Cardiac muscle cell (in vitro differentiated cells and primary cell): Measurements from ENCODE around the gene SLU7. TPM values are rescaled to one million over a fixed set of nuclear protein-coding genes. Genes with fewer than 3 reads are reported as not detected.

ENCODE experiments used
- DNase-seq, 2 donors: peaks; one replicate each; pipeline versions ENCODE4 v3.0.0 to v3.0.0-alpha.2; 2010 to 2017; ENCODE audit warnings: low read depth in 1 of 2, low spot score in 1 of 2
- H3K27ac ChIP-seq: fragments of 200-600 bp; sonication (generic); 2 replicates; pipeline ENCODE4 v1.5.1; 2016
- H3K27me3 ChIP-seq: fragments of 200-600 bp; sonication (generic); 2 replicates; pipeline ENCODE4 v1.6.0; 2016; ENCODE audit warnings: control low read depth
- H3K36me3 ChIP-seq: fragments of 200-600 bp; sonication (generic); 2 replicates; pipeline ENCODE4 v1.5.1; 2016; ENCODE audit warnings: control low read depth
- H3K4me1 ChIP-seq: fragments of 200-600 bp; sonication (generic); 2 replicates; pipeline ENCODE4 v1.8.1; 2017; ENCODE audit warnings: low read depth, mild to moderate bottlenecking, mixed run types
- H3K4me3 ChIP-seq: fragments of 200-600 bp; sonication (generic); 2 replicates; pipeline ENCODE4 v1.5.1; 2016; ENCODE audit warnings: mild to moderate bottlenecking
- H3K9me3 ChIP-seq: fragments of 200-600 bp; sonication (generic); 2 replicates; pipeline ENCODE4 v1.5.1; 2017; ENCODE audit warnings: low read depth, mild to moderate bottlenecking, control low read depth
- CTCF ChIP-seq: IDR thresholded peaks from 2 replicates; pipeline ENCODE4 v1.5.1; 2012; ENCODE audit warnings: low read depth, mild to moderate bottlenecking, low read length
- polyA plus RNA-seq: library from polyadenylated mRNA; unstranded; fragments of >200 nt; fragmentation: Nextera tagmentation; extraction: Ambion mirVana; gene quantifications from 2 replicates; pipeline ENCODE4 v1.2.1, GENCODE V29; 2016
- total RNA-seq: library from RNA; depleted of rRNA; stranded (reverse); fragments of >200 nt; gene quantifications from 2 replicates; pipeline ENCODE4 v1.2.3, GENCODE V29; 2016

Gene SLU7
- 30.1 and 34.0 TPM in 2 replicates for total RNA-seq
- polyA plus RNA-seq = 44.7 and 49.7 TPM in 2 replicates

- no peaks in the 10 kb centered on the region for H3K27me3 ChIP-seq
- H3K36me3 ChIP-seq = peaks cover 4% of the 10 kb centered on the region
- H3K27ac ChIP-seq = peak within 1 kb of the TSS; percentile 76
- peak within 1 kb of the TSS; percentile 84 for H3K4me3 ChIP-seq
- peak; percentile 96 to 97 for DNase-seq
- TF ChIP-seq CTCF = no peak
- H3K9me3 ChIP-seq = no peaks in the 10 kb centered on the region
- H3K4me1 ChIP-seq = peaks cover 14% of the 10 kb centered on the region
Observed at GRCh38 chr5:160418561-160419457, at the start of gene SLU7. TSS of gene SLU7 (minus strand) at chr5:160419081. CDS start at chr5:160415294, 3,787 bp downstream.

- DNase-seq = no peak
- Histone ChIP-seq H3K36me3 (no peaks in the 10 kb centered on the region), H3K9me3 (no peaks in the 10 kb centered on the region), H3K27ac (no peak overlapping the region), H3K27me3 (no peaks in the 10 kb centered on the region), H3K4me1 (no peaks in the 10 kb centered on the region), H3K4me3 (no peak overlapping the region)
- TF ChIP-seq CTCF = no peak
Observed at GRCh38 chr5:160468363-160468975, 49.6 kb upstream of the SLU7 start.

- H3K27me3 ChIP-seq = no peaks in the 10 kb centered on the region
- H3K27ac ChIP-seq = no peak overlapping the region
- H3K9me3 ChIP-seq = no peaks in the 10 kb centered on the region
- H3K4me3 ChIP-seq = no peak overlapping the region
- H3K4me1 ChIP-seq = no peaks in the 10 kb centered on the region
- H3K36me3 ChIP-seq = no peaks in the 10 kb centered on the region
- no peak for TF ChIP-seq CTCF
- peak in 1 of 2 donors; percentile 88 for DNase-seq
Observed at GRCh38 chr5:160467555-160468362, 48.9 kb upstream of the SLU7 start.

GRCh38 chr5:160466889-160467554, 48.1 kb upstream of the SLU7 start:
- H3K27me3 ChIP-seq = no peaks in the 10 kb centered on the region
- H3K36me3 ChIP-seq = no peaks in the 10 kb centered on the region
- TF ChIP-seq CTCF = no peak
- H3K4me3 ChIP-seq = no peak overlapping the region
- no peak overlapping the region for H3K27ac ChIP-seq
- DNase-seq = peak in 1 of 2 donors; percentile 74
- no peaks in the 10 kb centered on the region for H3K9me3 ChIP-seq
- no peaks in the 10 kb centered on the region for H3K4me1 ChIP-seq

GRCh38 chr5:160466116-160466515, 47.2 kb upstream of the SLU7 start:
- H3K4me3 ChIP-seq = no peak overlapping the region
- H3K9me3 ChIP-seq = no peaks in the 10 kb centered on the region
- no peak for DNase-seq
- no peaks in the 10 kb centered on the region for H3K4me1 ChIP-seq
- no peaks in the 10 kb centered on the region for H3K36me3 ChIP-seq
- no peak overlapping the region for H3K27ac ChIP-seq
- TF ChIP-seq CTCF = no peak
- no peaks in the 10 kb centered on the region for H3K27me3 ChIP-seq
